HG02642 (cell line): ENCODE results near the gene LRRC28.

Experiments used
- ATAC-seq: cut with Tn5 transposase; IDR thresholded peaks from one replicate; pipeline ENCODE4 v1.9.1; 2021; ENCODE audit warnings: mild to moderate bottlenecking; ENCODE audit not compliant: unreplicated experiment, poor library complexity

Gene LRRC28

GRCh38 chr15:99430881-99431401, 179.7 kb downstream of the LRRC28 start:
- ATAC-seq: no peak

- no peak for ATAC-seq
Observed at GRCh38 chr15:99431661-99432091, 180.4 kb downstream of the LRRC28 start.

GRCh38 chr15:99432271-99433025, 181.2 kb downstream of the LRRC28 start:
- no peak for ATAC-seq

GRCh38 chr15:99433026-99433756, 181.9 kb downstream of the LRRC28 start:
- no peak for ATAC-seq

GRCh38 chr15:99433757-99434450, 182.6 kb downstream of the LRRC28 start:
- ATAC-seq: no peak

- no peak for ATAC-seq
Observed at GRCh38 chr15:99434506-99435112, 183.3 kb downstream of the LRRC28 start.

GRCh38 chr15:99435113-99435695, 183.9 kb downstream of the LRRC28 start:
- no peak for ATAC-seq

- ATAC-seq: no peak
Observed at GRCh38 chr15:99435877-99436541, 184.7 kb downstream of the LRRC28 start.

- ATAC-seq: no peak
Observed at GRCh38 chr15:99436542-99437314, 185.4 kb downstream of the LRRC28 start.

GRCh38 chr15:99437315-99438223, 186.3 kb downstream of the LRRC28 start:
- ATAC-seq: no peak

GRCh38 chr15:99438224-99438585, 186.9 kb downstream of the LRRC28 start:
- ATAC-seq: no peak

- no peak for ATAC-seq
Observed at GRCh38 chr15:99438691-99439523, 187.6 kb downstream of the LRRC28 start.

GRCh38 chr15:99439524-99439835, 188.2 kb downstream of the LRRC28 start:
- no peak for ATAC-seq

GRCh38 chr15:99440029-99440428, 188.7 kb downstream of the LRRC28 start:
- no peak for ATAC-seq
